ENCODE data around the gene KIF20B. TPM values are rescaled to one million over a fixed set of nuclear protein-coding genes. Genes with fewer than 3 reads are reported as not detected.

The KIF20B gene
- total and polyA plus RNA-seq, 2 of the 13 experiments (the other 11 are each of a cell fraction or from before 2014, with no cell fraction given) = 3.5 to 38.6 TPM

- peak; percentile 30; the same call in 1 of the 2 replicates for TF ChIP-seq ZNF281 (CRISPR knock-in tag; IDR thresholded peaks at IDR 0.05; ENCODE audit: borderline replicate concordance)
- TF ChIP-seq ZNF292 (CRISPR knock-in tag; IDR thresholded peaks at IDR 0.05; ENCODE audit: borderline replicate concordance, low read depth) = peak; percentile 45; the same call in 1 of the 2 replicates
- TF ChIP-seq ZNF33A (CRISPR knock-in tag; IDR thresholded peaks at IDR 0.05; ENCODE audit: borderline replicate concordance) = no peak
- peak; percentile 99 for TF ChIP-seq CEBPG (CRISPR knock-in tag; IDR thresholded peaks at IDR 0.05)
- TF ChIP-seq PAXIP1 (CRISPR knock-in tag; conservative IDR thresholded peaks at IDR 0.05) = peak; percentile 89
- no peak for TF ChIP-seq ZNF777 (CRISPR knock-in tag; IDR thresholded peaks at IDR 0.05)
- TF ChIP-seq MEIS1 (CRISPR knock-in tag; IDR thresholded peaks at IDR 0.05; ENCODE audit: borderline replicate concordance) = no peak
- TF ChIP-seq JUNB (CRISPR knock-in tag; IDR thresholded peaks at IDR 0.05; ENCODE audit: borderline replicate concordance) = peak; percentile 20; the same call in 1 of the 2 replicates
- TF ChIP-seq ZNF331 (CRISPR knock-in tag; IDR thresholded peaks at IDR 0.05) = peak; percentile 93
- peak; percentile 77; the same call in 1 of the 2 replicates for TF ChIP-seq HOXA3 (CRISPR knock-in tag; IDR thresholded peaks at IDR 0.05)
- 0 out of 2 replicates have a peak, but pooled peaks have one; percentile 16 for TF ChIP-seq ZBTB33 (CRISPR knock-in tag; IDR thresholded peaks at IDR 0.05)
- no peak for TF ChIP-seq ZNF597 (CRISPR knock-in tag; IDR thresholded peaks at IDR 0.05)
- TF ChIP-seq NR2F6 (IDR thresholded peaks at IDR 0.05) = peak; percentile 72; the same call in 1 of the 2 replicates
- TF ChIP-seq NR2F6 (CRISPR knock-in tag; IDR thresholded peaks at IDR 0.05) = no peak; the same call in none of the 2 replicates
- peak; percentile 76 for TF ChIP-seq FOXA3 (CRISPR knock-in tag; IDR thresholded peaks at IDR 0.05)
- peak; percentile 32; the same call in 1 of the 2 replicates for TF ChIP-seq ZNF749 (CRISPR knock-in tag; IDR thresholded peaks at IDR 0.05; ENCODE audit: borderline replicate concordance)
- no peak for TF ChIP-seq HNF4G (IDR thresholded peaks at IDR 0.05; ENCODE audit: borderline replicate concordance, low read depth, low read length)
- 0 out of 2 replicates have a peak, but pooled peaks have one; percentile 38 for TF ChIP-seq HNF4G (CRISPR knock-in tag; IDR thresholded peaks at IDR 0.05; ENCODE audit: borderline replicate concordance, low read depth)
- TF ChIP-seq ZSCAN9 (CRISPR knock-in tag; IDR thresholded peaks at IDR 0.05; ENCODE audit: borderline replicate concordance) = no peak
- peak; percentile 19; the same call in 1 of the 2 replicates for TF ChIP-seq ZNF788 (CRISPR knock-in tag; IDR thresholded peaks at IDR 0.05; ENCODE audit: borderline replicate concordance)
Observed at GRCh38 chr10:89699581-89700064, 1.8 kb upstream of the KIF20B start (continued).
